Fibroblast of skin of back (primary cell): ENCODE results near the gene QSER1.
"Not testable (repeated sequence)": the region's sequence is repeated elsewhere in the genome, so short reads cannot be mapped to it uniquely, and the experiment has no call there.

ENCODE experiments used
- DNase-seq: peaks from one replicate; pipeline ENCODE4 v3.0.0-alpha.2; 2013

QSER1 gene

GRCh38 chr11:32935462-32936029 is 42.9 kb downstream of the QSER1 start:
- no peak for DNase-seq

GRCh38 chr11:32936178-32936577 is 43.6 kb downstream of the QSER1 start:
- DNase-seq: not testable (repeated sequence)

- DNase-seq: not testable (repeated sequence)
Observed at GRCh38 chr11:32937283-32937682, 44.7 kb downstream of the QSER1 start.

- no peak for DNase-seq
Observed at GRCh38 chr11:32939046-32939445, 46.4 kb downstream of the QSER1 start.

- DNase-seq: no peak
Observed at GRCh38 chr11:32939866-32940265, 47.3 kb downstream of the QSER1 start.

- DNase-seq: no peak
Observed at GRCh38 chr11:32940865-32941264, 48.3 kb downstream of the QSER1 start.

- no peak for DNase-seq
Observed at GRCh38 chr11:32947978-32948377, 55.4 kb downstream of the QSER1 start.

GRCh38 chr11:32949739-32950138 is 57.1 kb downstream of the QSER1 start:
- no peak for DNase-seq

- no peak for DNase-seq
Observed at GRCh38 chr11:32952421-32952820, 59.8 kb downstream of the QSER1 start.

- no peak for DNase-seq
Observed at GRCh38 chr11:32953700-32954099, 61.1 kb downstream of the QSER1 start.

- DNase-seq: peak; percentile 58
Observed at GRCh38 chr11:32960553-32961164, 68.0 kb downstream of the QSER1 start.

- DNase-seq: peak; percentile 51
Observed at GRCh38 chr11:32962016-32962415, 69.4 kb downstream of the QSER1 start.

GRCh38 chr11:32963721-32964120 is 71.1 kb downstream of the QSER1 start:
- DNase-seq: no peak

GRCh38 chr11:32968541-32968940 is 75.9 kb downstream of the QSER1 start:
- DNase-seq: no peak

- DNase-seq: not testable (repeated sequence)
Observed at GRCh38 chr11:32972233-32972632, 79.6 kb downstream of the QSER1 start.

GRCh38 chr11:32972781-32973180 is 80.2 kb downstream of the QSER1 start:
- no peak for DNase-seq

GRCh38 chr11:32982626-32983025 is 90.0 kb downstream of the QSER1 start:
- DNase-seq: no peak

GRCh38 chr11:32983506-32983905 is 90.9 kb downstream of the QSER1 start:
- peak; percentile 19 for DNase-seq

GRCh38 chr11:32985600-32985999 is 93.0 kb downstream of the QSER1 start:
- no peak for DNase-seq

- no peak for DNase-seq
Observed at GRCh38 chr11:32987851-32988250, 95.2 kb downstream of the QSER1 start.

- no peak for DNase-seq
Observed at GRCh38 chr11:32990481-32990880, 97.9 kb downstream of the QSER1 start.

GRCh38 chr11:32991427-32991826 is 98.8 kb downstream of the QSER1 start:
- DNase-seq: no peak

GRCh38 chr11:32991898-32992297 is 99.3 kb downstream of the QSER1 start:
- no peak for DNase-seq

- DNase-seq: peak; percentile 88
Observed at GRCh38 chr11:33000181-33000580, 107.6 kb downstream of the QSER1 start.

GRCh38 chr11:33001281-33001680 is 108.7 kb downstream of the QSER1 start:
- no peak for DNase-seq
